SK-N-SH (cell line): ENCODE data around the gene WDR49. TPM values are rescaled to one million over a fixed set of nuclear protein-coding genes. Genes with fewer than 3 reads are reported as not detected.

Experiments
- CTCF ChIA-PET: fragments of 300-600, 350-600 bp; formaldehyde crosslinking; extraction: SDS; loops from one replicate; lab custom pipeline; 2021; lab: Yijun Ruan, JAX
- POLR2A ChIA-PET: fragments of 350-600 bp; sonication (Branson Sonifier 250); formaldehyde crosslinking; extraction: SDS; loops from one replicate; lab custom pipeline; 2020; ENCODE audit warnings: antibody characterized with exemption, inconsistent platforms; lab: Yijun Ruan, JAX
- DNase-seq: peaks from one replicate; pipeline ENCODE4 v3.0.0; 2012
- H2AFZ ChIP-seq: fragments of 200-600 bp; sonication (generic); 2 replicates; pipeline ENCODE4 v1.8.1; 2016; ENCODE audit warnings: antibody characterized with exemption, mild to moderate bottlenecking, low read depth
- H3F3A ChIP-seq: fragments of 200-600 bp; sonication (generic); replicated peaks from 2 replicates; pipeline ENCODE3; 2016; ENCODE audit warnings: antibody characterized with exemption, mild to moderate bottlenecking; ENCODE audit not compliant: insufficient read depth
- H3K27ac ChIP-seq, 2 experiments: fragments of 200-500 bp in 1 of 2; fragments of 200-600 bp in 1 of 2; sonication (Bioruptor generic) in 1 of 2; sonication (generic), shearing (Covaris generic) in 1 of 2; 2 replicates each; pipeline versions ENCODE4 v1.5.1 to v1.6.1; 2014 to 2016; ENCODE audit warnings: low read depth in 2 of 2, inconsistent platforms in 1 of 2, low read length in 1 of 2, mild to moderate bottlenecking in 1 of 2, mixed read lengths in 1 of 2
- H3K27me3 ChIP-seq: fragments of 200-600 bp; sonication (generic), shearing (Covaris generic); 2 replicates; pipeline ENCODE4 v1.6.1; 2016; ENCODE audit warnings: mixed run types; ENCODE audit not compliant: insufficient read depth
- H3K36me3 ChIP-seq, 2 experiments: fragments of 200-500 bp in 1 of 2; fragments of 200-600 bp in 1 of 2; sonication (Bioruptor generic) in 1 of 2; sonication (generic) in 1 of 2; replicated peaks in 1 of 2; 2 replicates each; pipeline versions ENCODE3 to v1.5.1; 2014 to 2016; ENCODE audit warnings: low read length in 1 of 2, mild to moderate bottlenecking in 1 of 2; ENCODE audit not compliant: insufficient read depth in 2 of 2, control insufficient read depth in 1 of 2
- H3K4me1 ChIP-seq, 2 experiments: fragments of 200-500 bp in 1 of 2; fragments of 200-600 bp in 1 of 2; sonication (Bioruptor generic) in 1 of 2; sonication (generic), shearing (Covaris generic) in 1 of 2; 2 replicates each; pipeline versions ENCODE4 v1.5.1 to v1.6.1; 2014 to 2016; ENCODE audit warnings: low read depth in 1 of 2, low read length in 1 of 2, mixed run types in 1 of 2; ENCODE audit not compliant: insufficient read depth in 2 of 2, control insufficient read depth in 1 of 2
- H3K4me2 ChIP-seq: fragments of 200-600 bp; sonication (generic), shearing (Covaris generic); 2 replicates; pipeline ENCODE4 v1.6.1; 2017; ENCODE audit warnings: mixed run types
- H3K4me3 ChIP-seq, 2 experiments: fragments of 200-500 bp in 1 of 2; fragments of 200-600 bp in 1 of 2; sonication (Bioruptor generic) in 1 of 2; sonication (generic), shearing (Covaris generic) in 1 of 2; 2 replicates each; pipeline versions ENCODE4 v1.5.1 to v1.8.1; 2014 to 2016; ENCODE audit warnings: low read depth in 2 of 2, inconsistent platforms in 1 of 2, low read length in 1 of 2, mild to moderate bottlenecking in 1 of 2, mixed read lengths in 1 of 2, moderate library complexity in 1 of 2
- H3K79me2 ChIP-seq: fragments of 200-600 bp; sonication (generic); 2 replicates; pipeline ENCODE4 v1.8.1; 2017; ENCODE audit warnings: mild to moderate bottlenecking; ENCODE audit not compliant: insufficient read depth
- H3K9ac ChIP-seq: fragments of 200-600 bp; sonication (generic); 2 replicates; pipeline ENCODE4 v1.6.1; 2017; ENCODE audit warnings: mixed run types
- H3K9me2 ChIP-seq: fragments of 200-600 bp; sonication (generic); 2 replicates; pipeline ENCODE4 v1.6.1; 2017; ENCODE audit warnings: mixed run types
- H3K9me3 ChIP-seq: fragments of 200-600 bp; sonication (generic); 2 replicates; pipeline ENCODE4 v1.6.1; 2017; ENCODE audit warnings: mixed run types, mild to moderate bottlenecking, moderate library complexity
- H4K20me1 ChIP-seq: fragments of 200-600 bp; sonication (generic); 2 replicates; pipeline ENCODE4 v1.6.1; 2017; ENCODE audit warnings: mild to moderate bottlenecking, mixed run types; ENCODE audit not compliant: insufficient read depth
- ELF1 ChIP-seq: IDR thresholded peaks from 2 replicates; pipeline ENCODE4 v1.4.0; 2012
- EP300 ChIP-seq, 2 experiments: IDR thresholded peaks; 2 replicates each; pipeline versions ENCODE4 v1.4.0 to v1.6.1; 2012; ENCODE audit warnings: borderline replicate concordance in 1 of 2, low read depth in 1 of 2, low read length in 1 of 2
- FOSL2 ChIP-seq: IDR thresholded peaks from 2 replicates; pipeline ENCODE4 v1.4.0; 2012; ENCODE audit warnings: low read depth, mild to moderate bottlenecking, moderate library complexity, borderline replicate concordance
- FOXJ3 ChIP-seq: sonication (generic); formaldehyde crosslinking; IDR thresholded peaks from 2 replicates; pipeline ENCODE4 v1.5.1; 2020; ENCODE audit warnings: mild to moderate bottlenecking, missing genetic modification reagents
- FOXM1 ChIP-seq: IDR thresholded peaks from 2 replicates; pipeline ENCODE4 v1.4.0; 2012; ENCODE audit warnings: low read depth, mild to moderate bottlenecking
- GABPA ChIP-seq: IDR thresholded peaks from 2 replicates; pipeline ENCODE4 v1.4.0; 2012; ENCODE audit warnings: low read depth, mild to moderate bottlenecking
- JUND ChIP-seq: IDR thresholded peaks from 2 replicates; pipeline ENCODE4 v1.4.0; 2012
- MEF2A ChIP-seq: IDR thresholded peaks from 2 replicates; pipeline ENCODE4 v1.4.0; 2012; ENCODE audit warnings: low read depth, borderline replicate concordance
- MXI1 ChIP-seq: IDR thresholded peaks from 2 replicates; pipeline ENCODE4 v1.6.1; 2012; ENCODE audit warnings: mild to moderate bottlenecking, low read depth, low read length, improper control_type of control experiment
- NRF1 ChIP-seq: IDR thresholded peaks from 2 replicates; pipeline ENCODE4 v1.6.1; 2012; ENCODE audit warnings: low read depth, mild to moderate bottlenecking, low read length
- PBX3 ChIP-seq: IDR thresholded peaks from 2 replicates; pipeline ENCODE4; 2012
- RXRA ChIP-seq: IDR thresholded peaks from 2 replicates; pipeline ENCODE4 v1.4.0; 2012; ENCODE audit warnings: low read depth, mild to moderate bottlenecking, borderline replicate concordance
- SMC3 ChIP-seq: IDR thresholded peaks from 2 replicates; pipeline ENCODE4 v1.6.1; 2012; ENCODE audit warnings: low read depth, low read length, improper control_type of control experiment
- TCF12 ChIP-seq: IDR thresholded peaks from 2 replicates; pipeline ENCODE4 v1.4.0; 2012
- TEAD4 ChIP-seq: IDR thresholded peaks from 2 replicates; pipeline ENCODE4 v1.4.0; 2012; ENCODE audit warnings: mild to moderate bottlenecking, borderline replicate concordance; ENCODE audit not compliant: insufficient read depth
- ZBTB33 ChIP-seq: IDR thresholded peaks from 2 replicates; pipeline ENCODE4 v1.4.0; 2012; ENCODE audit warnings: low read depth, borderline replicate concordance
- whole genome bisulfite sequencing: methylation state at CpG from one replicate; pipeline ENCODE4 v1.1.6; 2017; ENCODE audit warnings: low lambda C conversion rate; 5-methylcytosine and 5-hydroxymethylcytosine counted together
- polyA plus RNA-seq, 3 experiments: library from polyadenylated mRNA; depleted of rRNA; stranded (reverse); fragments of >200 nt; gene quantifications; 2 replicates each; pipeline ENCODE4 v1.2.3, GENCODE V29; 2012
- TF ChIP-seq, protein P1 (sequence below): IDR thresholded peaks from 2 replicates; pipeline ENCODE4 v1.4.0; 2012; ENCODE audit warnings: low read depth, borderline replicate concordance
- TF ChIP-seq, protein P2 (sequence below): IDR thresholded peaks from 2 replicates; pipeline ENCODE4 v1.6.1; 2012; ENCODE audit warnings: mild to moderate bottlenecking, low read depth, low read length, moderate library complexity

Gene WDR49
- polyA plus RNA-seq (2012; rRNA removed), result not detected in 2 replicates
- not detected in 2 replicates for polyA plus RNA-seq (2012; cell fraction: cytosol; rRNA removed)
- polyA plus RNA-seq (2012; cell fraction: nucleus; rRNA removed), result not detected in 2 replicates

DNA sequence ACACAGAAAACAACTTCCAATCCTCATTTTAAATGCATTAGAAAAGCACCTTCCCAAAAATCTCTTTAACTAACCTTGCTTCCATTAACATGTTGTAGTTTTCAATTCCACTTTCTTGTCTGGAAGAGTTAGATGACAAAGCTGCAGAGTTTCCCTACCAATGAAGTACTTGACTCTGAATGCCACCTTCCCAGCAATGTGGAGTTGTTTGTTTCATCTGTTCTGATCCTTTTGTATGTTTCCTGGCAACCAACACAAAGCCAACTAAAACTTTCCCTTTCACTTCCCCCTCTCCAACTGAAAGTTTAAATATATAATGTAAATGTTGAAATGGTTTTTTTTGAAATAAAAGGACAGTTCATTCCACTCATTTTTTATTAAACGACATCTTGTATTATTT, at the start of gene WDR49:
WDR49 (minus strand) TSS at position 183 of the 400 bp plus-strand sequence. CDS start 517 bp downstream, outside the sequence.
- Histone ChIP-seq H3K27ac (no peak within 1 kb of the TSS), H3K9me3 (no peaks in the 10 kb centered on the region), H3K27me3 (no peaks in the 10 kb centered on the region), H3K4me1 (peaks cover 0 to 2% of the 10 kb centered on the region in 2 experiments; a peak in 1 of 4 replicates), H2AFZ (no peak within 1 kb of the TSS), H3K9me2 (no peaks in the 10 kb centered on the region), H3K79me2 (no peaks in the 10 kb centered on the region), H4K20me1 (no peaks in the 10 kb centered on the region), H3K4me2 (no peak within 1 kb of the TSS), H3K36me3 (no peaks in the 10 kb centered on the region), H3K4me3 (no peak within 1 kb of the TSS), H3K9ac (no peak within 1 kb of the TSS), H3F3A (no peaks in the 10 kb centered on the region)
- DNase-seq, result no peak
- POLR2A ChIA-PET, result no interaction called here
- 45% methylated on average over 1 of the region's 1 CpG for WGBS
- no peak for TF ChIP-seq TCF12
- no peak for TF ChIP-seq FOSL2
- no peak for TF ChIP-seq FOXJ3
- TF ChIP-seq, protein P1, sequence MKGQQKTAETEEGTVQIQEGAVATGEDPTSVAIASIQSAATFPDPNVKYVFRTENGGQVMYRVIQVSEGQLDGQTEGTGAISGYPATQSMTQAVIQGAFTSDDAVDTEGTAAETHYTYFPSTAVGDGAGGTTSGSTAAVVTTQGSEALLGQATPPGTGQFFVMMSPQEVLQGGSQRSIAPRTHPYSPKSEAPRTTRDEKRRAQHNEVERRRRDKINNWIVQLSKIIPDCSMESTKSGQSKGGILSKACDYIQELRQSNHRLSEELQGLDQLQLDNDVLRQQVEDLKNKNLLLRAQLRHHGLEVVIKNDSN, result no peak
- TF ChIP-seq TEAD4, result no peak
- no peak for TF ChIP-seq FOXM1
- no peak for TF ChIP-seq JUND
- TF ChIP-seq GABPA, result no peak
- TF ChIP-seq PBX3, result no peak
- TF ChIP-seq MXI1, result no peak
- no peak for TF ChIP-seq RXRA
- no peak for TF ChIP-seq ELF1
- TF ChIP-seq SMC3, result no peak
- no peak for TF ChIP-seq EP300 (IDR thresholded peaks at IDR 0.05; ENCODE audit: borderline replicate concordance in 1 of 2, low read depth in 1 of 2, low read length in 1 of 2)
- TF ChIP-seq ZBTB33, result no peak
- CTCF ChIA-PET, result interaction anchor here (1.2 kb wide), 1 partner anchor 31 kb away, joined by 3 read pairs; no protein-coding TSS in a partner anchor

GRCh38 chr3:167700926-167701325, 47.2 kb upstream of the WDR49 start:
- no peak overlapping the region for H3K4me2 ChIP-seq
- H3K79me2 ChIP-seq, result peaks cover 21% of the 10 kb centered on the region
- 86% methylated on average over 2 of the region's 2 CpGs for WGBS
- CTCF ChIA-PET, result interaction anchor here (0.6 to 0.8 kb wide), 2 partner anchors 197 to 321 kb away, joined by 3 read pairs; partner anchors contain the start of gene ZBBX
- H3K9me2 ChIP-seq, result no peaks in the 10 kb centered on the region
- H3K4me1 ChIP-seq, result peaks cover 0 to 3% of the 10 kb centered on the region in 2 experiments; a peak in 1 of 4 replicates
- H4K20me1 ChIP-seq, result no peaks in the 10 kb centered on the region
- H3K27me3 ChIP-seq, result no peaks in the 10 kb centered on the region
- no peak overlapping the region for H3K4me3 ChIP-seq
- H3F3A ChIP-seq, result no peaks in the 10 kb centered on the region
- H2AFZ ChIP-seq, result no peak overlapping the region
- no peak for TF ChIP-seq EP300 (IDR thresholded peaks at IDR 0.05; ENCODE audit: borderline replicate concordance in 1 of 2, low read depth in 1 of 2, low read length in 1 of 2)
- no peak for TF ChIP-seq NRF1
- TF ChIP-seq, protein P2, sequence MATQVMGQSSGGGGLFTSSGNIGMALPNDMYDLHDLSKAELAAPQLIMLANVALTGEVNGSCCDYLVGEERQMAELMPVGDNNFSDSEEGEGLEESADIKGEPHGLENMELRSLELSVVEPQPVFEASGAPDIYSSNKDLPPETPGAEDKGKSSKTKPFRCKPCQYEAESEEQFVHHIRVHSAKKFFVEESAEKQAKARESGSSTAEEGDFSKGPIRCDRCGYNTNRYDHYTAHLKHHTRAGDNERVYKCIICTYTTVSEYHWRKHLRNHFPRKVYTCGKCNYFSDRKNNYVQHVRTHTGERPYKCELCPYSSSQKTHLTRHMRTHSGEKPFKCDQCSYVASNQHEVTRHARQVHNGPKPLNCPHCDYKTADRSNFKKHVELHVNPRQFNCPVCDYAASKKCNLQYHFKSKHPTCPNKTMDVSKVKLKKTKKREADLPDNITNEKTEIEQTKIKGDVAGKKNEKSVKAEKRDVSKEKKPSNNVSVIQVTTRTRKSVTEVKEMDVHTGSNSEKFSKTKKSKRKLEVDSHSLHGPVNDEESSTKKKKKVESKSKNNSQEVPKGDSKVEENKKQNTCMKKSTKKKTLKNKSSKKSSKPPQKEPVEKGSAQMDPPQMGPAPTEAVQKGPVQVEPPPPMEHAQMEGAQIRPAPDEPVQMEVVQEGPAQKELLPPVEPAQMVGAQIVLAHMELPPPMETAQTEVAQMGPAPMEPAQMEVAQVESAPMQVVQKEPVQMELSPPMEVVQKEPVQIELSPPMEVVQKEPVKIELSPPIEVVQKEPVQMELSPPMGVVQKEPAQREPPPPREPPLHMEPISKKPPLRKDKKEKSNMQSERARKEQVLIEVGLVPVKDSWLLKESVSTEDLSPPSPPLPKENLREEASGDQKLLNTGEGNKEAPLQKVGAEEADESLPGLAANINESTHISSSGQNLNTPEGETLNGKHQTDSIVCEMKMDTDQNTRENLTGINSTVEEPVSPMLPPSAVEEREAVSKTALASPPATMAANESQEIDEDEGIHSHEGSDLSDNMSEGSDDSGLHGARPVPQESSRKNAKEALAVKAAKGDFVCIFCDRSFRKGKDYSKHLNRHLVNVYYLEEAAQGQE, result no peak
- no peak for TF ChIP-seq FOXM1
- no peak for TF ChIP-seq MEF2A
- TF ChIP-seq, all 33 proteins: peak for 0
- POLR2A ChIA-PET, result no interaction called here
- Histone ChIP-seq H3K9ac (no peak overlapping the region), H3K36me3 (peaks cover 45 to 68% of the 10 kb centered on the region in 2 experiments), H3K27ac (no peak overlapping the region), H3K9me3 (no peaks in the 10 kb centered on the region)
- DNase-seq, result no peak
